OCI-LY1 (cell line): ENCODE results near the gene ZFX.

Experiments
- EZH2 ChIP-seq: fragments of 200-600 bp; sonication (generic), shearing (Covaris generic); IDR thresholded peaks from 2 replicates; pipeline ENCODE4 v1.8.0; 2017; ENCODE audit warnings: borderline replicate concordance, mixed run types, mild to moderate bottlenecking, antibody characterized with exemption, low read length, moderate library complexity, mixed read lengths
- TF ChIP-seq, protein P1 (sequence below): fragments of 200-600 bp; sonication (generic), shearing (Covaris generic); IDR thresholded peaks from 2 replicates; pipeline ENCODE4 v1.5.1; 2017; ENCODE audit warnings: mild to moderate bottlenecking, antibody characterized with exemption, low read length, moderate library complexity, mixed read lengths

- TF ChIP-seq, protein P1, sequence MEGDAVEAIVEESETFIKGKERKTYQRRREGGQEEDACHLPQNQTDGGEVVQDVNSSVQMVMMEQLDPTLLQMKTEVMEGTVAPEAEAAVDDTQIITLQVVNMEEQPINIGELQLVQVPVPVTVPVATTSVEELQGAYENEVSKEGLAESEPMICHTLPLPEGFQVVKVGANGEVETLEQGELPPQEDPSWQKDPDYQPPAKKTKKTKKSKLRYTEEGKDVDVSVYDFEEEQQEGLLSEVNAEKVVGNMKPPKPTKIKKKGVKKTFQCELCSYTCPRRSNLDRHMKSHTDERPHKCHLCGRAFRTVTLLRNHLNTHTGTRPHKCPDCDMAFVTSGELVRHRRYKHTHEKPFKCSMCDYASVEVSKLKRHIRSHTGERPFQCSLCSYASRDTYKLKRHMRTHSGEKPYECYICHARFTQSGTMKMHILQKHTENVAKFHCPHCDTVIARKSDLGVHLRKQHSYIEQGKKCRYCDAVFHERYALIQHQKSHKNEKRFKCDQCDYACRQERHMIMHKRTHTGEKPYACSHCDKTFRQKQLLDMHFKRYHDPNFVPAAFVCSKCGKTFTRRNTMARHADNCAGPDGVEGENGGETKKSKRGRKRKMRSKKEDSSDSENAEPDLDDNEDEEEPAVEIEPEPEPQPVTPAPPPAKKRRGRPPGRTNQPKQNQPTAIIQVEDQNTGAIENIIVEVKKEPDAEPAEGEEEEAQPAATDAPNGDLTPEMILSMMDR, result no peak
- no peak for TF ChIP-seq EZH2
Observed at GRCh38 chrX:24166078-24166477, 16.5 kb downstream of the ZFX start.
